Measurements from ENCODE around the gene PRR20E.
"Not testable (repeated sequence)": the region's sequence is repeated elsewhere in the genome, so short reads cannot be mapped to it uniquely, and the experiment has no call there.

Gene PRR20E

DNA sequence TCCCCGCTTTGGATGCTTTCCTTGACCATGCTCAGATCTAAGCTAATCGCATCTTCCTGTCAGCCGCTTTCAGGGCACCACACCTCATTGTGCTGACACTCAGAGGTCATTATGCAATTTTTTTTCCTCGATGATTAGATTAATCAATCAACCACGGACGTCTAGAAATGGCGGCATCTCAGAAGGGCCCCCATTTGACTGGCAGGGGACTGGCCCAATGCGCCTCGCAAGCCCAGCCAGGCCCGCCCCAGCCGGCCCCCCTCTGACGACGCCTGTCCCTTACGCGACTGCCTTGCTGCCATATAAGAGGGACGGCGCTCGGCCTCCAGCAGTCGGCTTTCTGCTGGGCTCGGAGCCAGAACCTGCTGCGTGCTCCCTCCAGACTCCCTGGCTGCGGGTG lies at the start of gene PRR20E:
Gene PRR20E, plus strand, starts transcription at position 301 of the 400 bp plus-strand sequence. CDS start 387 bp downstream, outside the sequence.
- FAIRE-seq, result not testable (repeated sequence)

DNA sequence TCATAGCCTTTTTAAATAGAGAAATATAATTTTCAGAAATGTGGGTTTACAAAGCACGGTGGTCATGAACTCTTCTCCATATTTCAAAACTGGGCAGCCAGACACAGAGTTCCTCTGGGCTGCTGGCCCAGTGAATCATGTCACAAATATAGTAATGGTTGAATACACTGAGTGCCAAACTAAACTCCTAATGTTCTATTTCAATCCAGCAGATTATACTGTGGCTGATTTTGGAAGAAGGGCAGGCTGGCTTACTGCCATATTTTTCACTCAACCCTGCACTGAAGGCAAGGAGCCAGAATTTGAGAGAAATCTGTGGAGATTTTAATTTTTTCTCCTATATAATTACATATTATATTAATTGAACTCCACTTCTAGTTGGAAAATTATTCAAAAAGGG lies 43.3 kb upstream of the PRR20E start:
- no peak for FAIRE-seq

DNA sequence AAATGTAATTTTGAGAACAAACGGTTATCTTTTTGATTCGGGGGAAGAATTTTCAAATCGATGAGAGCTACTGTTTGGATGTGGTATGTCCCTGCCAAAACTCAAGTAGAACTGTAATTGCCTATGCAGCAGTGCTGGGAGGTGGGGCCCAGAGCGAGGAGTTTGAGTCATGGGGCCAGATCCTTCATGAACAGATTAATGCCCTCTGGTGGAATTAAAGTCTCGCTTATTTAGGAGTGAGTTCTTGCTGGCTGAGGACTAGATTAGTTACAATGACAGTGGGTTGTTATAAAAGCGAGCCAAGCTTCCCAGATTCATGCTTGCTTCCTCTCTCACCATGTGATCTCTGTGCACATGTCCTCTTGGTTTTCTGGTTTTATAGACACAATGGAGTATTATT lies 38.1 kb upstream of the PRR20E start:
- no peak for FAIRE-seq

DNA sequence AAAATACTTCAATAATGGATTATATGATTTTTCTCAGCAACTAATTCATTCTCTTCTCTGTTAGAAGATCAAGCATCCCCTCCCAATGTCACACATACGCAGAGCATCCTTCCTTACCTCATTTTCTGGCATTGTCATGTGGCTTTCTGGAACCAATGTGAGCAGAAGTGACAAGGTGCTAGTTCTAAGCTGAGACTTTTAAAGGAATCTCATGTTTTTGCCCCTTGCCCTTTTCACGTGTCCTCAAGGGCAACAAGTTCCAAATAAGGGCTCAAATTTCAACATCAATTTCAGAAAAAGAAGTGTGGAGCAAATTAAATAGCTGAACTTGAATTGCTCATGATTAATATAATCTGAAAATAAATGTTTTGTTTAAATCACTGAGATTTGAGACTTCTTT lies 30.9 kb upstream of the PRR20E start:
- no peak for FAIRE-seq

DNA sequence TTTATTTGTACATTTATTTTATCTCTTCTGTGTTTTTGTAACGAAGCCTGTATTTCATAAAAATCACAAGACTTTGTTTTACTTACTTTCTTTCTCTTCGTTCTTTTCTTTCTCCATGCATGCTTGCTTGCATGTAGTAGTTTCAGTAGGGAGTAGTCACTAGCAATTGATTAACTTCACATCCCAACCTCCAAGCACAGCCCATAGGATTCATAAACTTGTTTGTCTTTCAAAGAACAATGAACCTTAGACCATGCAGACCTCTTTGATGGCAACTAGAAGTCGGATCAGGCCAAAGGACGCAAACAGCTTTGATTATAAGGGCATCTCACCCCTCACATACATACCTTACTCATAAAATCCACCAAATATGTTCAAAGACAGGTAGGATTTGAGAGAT lies 29.4 kb upstream of the PRR20E start:
- FAIRE-seq, result no peak

DNA sequence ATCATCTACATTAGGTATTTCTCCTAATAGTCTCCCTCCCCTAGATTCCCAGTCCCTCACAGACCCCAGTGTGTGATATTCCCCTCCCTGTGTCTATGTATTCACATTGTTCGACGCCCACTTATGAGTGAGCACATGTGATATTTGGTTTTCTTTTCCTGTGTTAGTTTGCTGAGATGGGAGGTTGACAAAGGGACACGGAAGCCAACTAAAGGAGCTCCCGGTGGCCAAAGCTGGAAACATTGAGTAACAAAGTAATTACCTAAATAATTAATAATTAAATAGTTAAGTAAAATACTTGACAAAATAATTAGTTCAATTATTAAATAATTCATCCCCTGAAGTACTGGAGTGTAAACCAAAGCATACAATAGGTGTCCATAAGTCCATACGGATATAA lies 28.0 kb upstream of the PRR20E start:
- no peak for FAIRE-seq

DNA sequence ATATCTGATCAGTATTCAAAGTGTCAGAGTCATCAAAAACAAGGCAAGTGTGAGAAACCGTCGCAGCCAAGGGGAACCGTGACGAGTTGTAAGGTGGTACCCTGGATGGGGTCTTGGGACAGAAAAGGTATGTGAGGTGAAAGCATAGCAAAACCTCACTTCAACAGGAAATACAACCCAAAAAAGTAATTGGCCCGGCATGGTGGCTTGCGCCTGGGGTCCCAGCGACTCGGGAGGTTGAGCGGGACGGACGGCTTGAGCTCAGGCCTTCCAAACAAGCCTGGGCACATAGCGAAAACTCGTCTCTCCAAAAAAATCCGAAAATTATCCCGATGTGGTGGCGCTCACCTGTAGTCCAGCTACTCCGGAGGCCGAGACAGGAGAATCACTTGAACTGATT lies 27.2 kb upstream of the PRR20E start:
- not testable (repeated sequence) for FAIRE-seq

DNA sequence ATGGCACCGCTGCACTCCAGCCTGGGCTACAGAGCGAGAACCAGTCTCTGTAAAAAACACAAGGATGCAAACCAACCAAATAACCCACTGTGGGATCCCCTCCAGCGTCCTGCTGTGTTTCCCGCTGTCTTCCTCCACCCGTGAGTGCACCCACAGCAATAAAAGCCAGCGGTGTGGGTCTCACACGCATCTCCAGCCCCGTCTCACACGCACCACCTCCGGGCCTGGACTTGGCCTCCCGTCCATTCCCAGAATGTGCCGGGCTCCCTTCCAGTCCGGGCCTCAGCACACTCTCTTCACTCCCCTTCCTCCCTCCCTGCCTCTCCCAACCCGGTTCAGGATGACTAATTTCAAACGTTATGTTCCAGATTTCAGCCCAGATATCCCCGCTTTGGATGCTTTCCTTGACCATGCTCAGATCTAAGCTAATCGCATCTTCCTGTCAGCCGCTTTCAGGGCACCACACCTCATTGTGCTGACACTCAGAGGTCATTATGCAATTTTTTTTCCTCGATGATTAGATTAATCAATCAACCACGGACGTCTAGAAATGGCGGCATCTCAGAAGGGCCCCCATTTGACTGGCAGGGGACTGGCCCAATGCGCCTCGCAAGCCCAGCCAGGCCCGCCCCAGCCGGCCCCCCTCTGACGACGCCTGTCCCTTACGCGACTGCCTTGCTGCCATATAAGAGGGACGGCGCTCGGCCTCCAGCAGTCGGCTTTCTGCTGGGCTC lies 26.6 kb upstream of the PRR20E start, which contains the start of gene PRR20A:
Gene PRR20A, plus strand, starts transcription at position 684 of the 734 bp plus-strand sequence. CDS start 387 bp downstream, outside the sequence.
- FAIRE-seq, result not testable (repeated sequence)

DNA sequence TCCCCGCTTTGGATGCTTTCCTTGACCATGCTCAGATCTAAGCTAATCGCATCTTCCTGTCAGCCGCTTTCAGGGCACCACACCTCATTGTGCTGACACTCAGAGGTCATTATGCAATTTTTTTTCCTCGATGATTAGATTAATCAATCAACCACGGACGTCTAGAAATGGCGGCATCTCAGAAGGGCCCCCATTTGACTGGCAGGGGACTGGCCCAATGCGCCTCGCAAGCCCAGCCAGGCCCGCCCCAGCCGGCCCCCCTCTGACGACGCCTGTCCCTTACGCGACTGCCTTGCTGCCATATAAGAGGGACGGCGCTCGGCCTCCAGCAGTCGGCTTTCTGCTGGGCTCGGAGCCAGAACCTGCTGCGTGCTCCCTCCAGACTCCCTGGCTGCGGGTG lies 19.8 kb upstream of the PRR20E start, which contains the start of gene PRR20B:
Gene PRR20B, plus strand, starts transcription at position 301 of the 400 bp plus-strand sequence. CDS start 387 bp downstream, outside the sequence.
- FAIRE-seq, result not testable (repeated sequence)

DNA sequence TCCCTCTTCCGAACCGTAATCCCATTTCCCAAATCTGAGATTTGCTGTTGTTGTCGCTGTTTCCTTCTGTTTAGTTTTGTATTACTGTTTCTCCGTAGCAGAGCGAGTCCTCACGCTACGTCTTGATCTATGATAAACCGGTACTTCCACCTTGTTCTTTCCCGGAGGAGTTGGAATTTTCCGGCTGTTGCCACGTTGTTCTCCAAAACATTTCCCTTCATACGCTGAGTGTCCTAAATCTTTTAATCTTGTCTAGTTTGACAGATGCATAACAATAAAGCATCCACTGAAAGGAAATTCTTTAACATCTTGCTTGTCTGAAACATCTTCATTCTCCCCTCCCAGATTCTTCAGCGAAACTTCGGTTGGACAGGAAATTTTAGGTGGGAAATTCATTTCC lies 18.9 kb upstream of the PRR20E start:
- not testable (repeated sequence) for FAIRE-seq

DNA sequence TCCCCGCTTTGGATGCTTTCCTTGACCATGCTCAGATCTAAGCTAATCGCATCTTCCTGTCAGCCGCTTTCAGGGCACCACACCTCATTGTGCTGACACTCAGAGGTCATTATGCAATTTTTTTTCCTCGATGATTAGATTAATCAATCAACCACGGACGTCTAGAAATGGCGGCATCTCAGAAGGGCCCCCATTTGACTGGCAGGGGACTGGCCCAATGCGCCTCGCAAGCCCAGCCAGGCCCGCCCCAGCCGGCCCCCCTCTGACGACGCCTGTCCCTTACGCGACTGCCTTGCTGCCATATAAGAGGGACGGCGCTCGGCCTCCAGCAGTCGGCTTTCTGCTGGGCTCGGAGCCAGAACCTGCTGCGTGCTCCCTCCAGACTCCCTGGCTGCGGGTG lies 13.2 kb upstream of the PRR20E start, which contains the start of gene PRR20C:
Gene PRR20C, plus strand, starts transcription at position 301 of the 400 bp plus-strand sequence. CDS start 387 bp downstream, outside the sequence.
- FAIRE-seq, result not testable (repeated sequence)

DNA sequence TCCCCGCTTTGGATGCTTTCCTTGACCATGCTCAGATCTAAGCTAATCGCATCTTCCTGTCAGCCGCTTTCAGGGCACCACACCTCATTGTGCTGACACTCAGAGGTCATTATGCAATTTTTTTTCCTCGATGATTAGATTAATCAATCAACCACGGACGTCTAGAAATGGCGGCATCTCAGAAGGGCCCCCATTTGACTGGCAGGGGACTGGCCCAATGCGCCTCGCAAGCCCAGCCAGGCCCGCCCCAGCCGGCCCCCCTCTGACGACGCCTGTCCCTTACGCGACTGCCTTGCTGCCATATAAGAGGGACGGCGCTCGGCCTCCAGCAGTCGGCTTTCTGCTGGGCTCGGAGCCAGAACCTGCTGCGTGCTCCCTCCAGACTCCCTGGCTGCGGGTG lies 6.7 kb upstream of the PRR20E start, which contains the start of gene PRR20D:
Gene PRR20D, plus strand, starts transcription at position 301 of the 400 bp plus-strand sequence. CDS start 387 bp downstream, outside the sequence.
- not testable (repeated sequence) for FAIRE-seq

DNA sequence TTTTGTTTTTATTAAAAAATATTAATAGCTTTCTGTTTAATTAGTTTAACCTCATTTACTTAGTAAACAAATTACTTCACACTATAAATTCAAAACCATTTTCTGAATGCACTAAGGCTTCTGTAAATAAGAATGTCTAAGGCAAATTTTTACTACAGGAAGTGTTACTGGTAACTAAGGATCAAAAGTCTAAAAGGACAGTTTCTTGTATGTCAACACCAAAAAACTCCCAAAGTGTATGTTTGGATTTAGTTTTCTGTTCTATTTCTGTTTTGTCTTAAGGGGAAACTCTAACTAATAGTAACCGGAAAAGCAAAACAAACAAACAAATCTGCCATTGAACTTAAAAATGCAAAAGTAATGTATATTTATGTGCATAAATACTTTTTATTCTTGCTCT lies 24.7 kb downstream of the PRR20E start:
- no peak for FAIRE-seq

DNA sequence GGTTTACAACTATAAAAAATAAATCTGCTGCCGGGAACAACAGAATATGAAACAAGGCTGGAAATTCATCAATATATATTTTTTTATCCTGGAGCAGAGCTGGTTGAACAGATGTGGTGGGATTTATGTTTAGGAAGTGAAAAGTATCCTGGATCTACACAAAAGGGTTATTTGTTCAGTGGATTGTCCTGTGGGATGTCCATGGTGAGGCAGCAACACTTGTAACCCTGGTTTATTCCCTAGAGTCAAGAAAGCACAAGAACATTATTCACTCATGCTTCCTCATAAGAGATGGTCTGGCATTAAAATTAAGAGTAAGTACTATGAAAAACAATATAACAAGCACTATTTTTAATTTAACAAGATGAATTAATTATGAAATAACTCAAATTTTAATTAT lies 46.0 kb downstream of the PRR20E start:
- no peak for FAIRE-seq

All from endometrium (tissue), 2 donors.